NCI-H446 (cell line): ENCODE data around the gene MXI1.
A peak's percentile ranks its signal among the peaks of the same experiment; 100 is the strongest.
"Not testable (repeated sequence)": the region's sequence is repeated elsewhere in the genome, so short reads cannot be mapped to it uniquely, and the experiment has no call there.

Experiments used
- DNase-seq, 2 experiments: peaks; one replicate each; lab custom pipeline; 2025; lab: John Stamatoyannopoulos, UW

MXI1 gene

DNA sequence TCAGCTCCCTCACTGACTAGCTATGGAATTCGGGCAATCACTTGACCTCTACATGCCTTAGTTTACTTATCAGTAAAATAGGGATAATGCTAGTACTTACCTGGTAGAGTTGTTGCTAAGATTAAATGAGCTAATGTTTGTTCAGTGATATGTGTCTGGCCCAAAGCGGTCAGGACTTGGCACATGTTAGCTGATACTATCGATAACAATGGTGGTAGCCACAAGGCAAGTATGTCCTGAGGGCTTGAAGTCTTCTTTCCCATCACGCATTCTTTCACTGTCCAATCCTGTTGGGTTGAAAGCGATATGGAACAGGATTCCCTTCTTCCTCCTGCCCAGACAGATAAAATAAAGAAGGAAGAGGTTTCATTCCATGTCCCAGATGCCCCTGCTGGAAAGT is 25.5 kb upstream of the MXI1 start:
- no peak for DNase-seq

DNA sequence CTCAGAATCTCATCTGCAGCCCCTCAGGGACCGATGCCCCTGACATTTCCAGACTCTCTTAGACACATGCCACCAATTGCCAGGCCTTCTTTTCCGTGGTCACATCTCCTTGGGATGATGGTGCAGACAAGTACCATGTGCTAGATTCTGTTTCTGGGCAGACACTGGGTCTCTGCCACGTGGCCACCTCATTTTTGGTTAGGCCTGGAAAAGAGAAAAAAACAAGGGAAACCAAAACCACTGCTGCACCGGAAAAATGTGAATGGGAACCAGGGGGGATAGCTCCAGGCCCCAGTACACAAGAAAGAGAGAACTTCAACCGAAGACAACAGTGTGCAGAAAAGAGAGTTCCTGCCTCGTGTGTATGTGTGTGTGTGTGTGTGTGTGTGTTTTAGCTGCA is 23.0 kb upstream of the MXI1 start:
- no peak for DNase-seq

DNA sequence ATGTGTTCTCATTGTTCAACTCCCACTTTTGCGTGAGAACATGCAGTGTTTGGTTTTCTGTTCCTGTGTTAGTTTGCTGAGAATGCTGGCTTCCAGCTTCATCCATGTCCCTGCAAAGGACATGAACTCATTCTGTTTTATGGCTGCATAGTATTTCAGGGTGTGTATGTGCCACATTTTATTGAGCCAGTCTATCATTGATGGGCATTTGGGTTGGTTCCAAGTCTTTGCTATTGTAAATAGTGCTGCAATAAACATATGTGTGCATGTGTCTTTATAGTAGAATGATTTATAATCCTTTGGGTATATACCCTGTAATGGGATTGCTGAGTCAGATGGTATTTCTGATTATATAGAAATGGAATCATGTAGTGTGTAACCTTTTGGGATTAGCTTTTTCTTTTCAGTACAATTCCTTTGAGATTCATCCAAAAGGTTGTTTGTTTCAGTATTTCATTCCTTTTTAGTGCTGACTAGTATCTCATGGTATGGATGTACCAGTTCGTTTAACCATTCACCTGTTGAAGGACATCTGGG is 21.7 kb upstream of the MXI1 start:
- DNase-seq: not testable (repeated sequence)

DNA sequence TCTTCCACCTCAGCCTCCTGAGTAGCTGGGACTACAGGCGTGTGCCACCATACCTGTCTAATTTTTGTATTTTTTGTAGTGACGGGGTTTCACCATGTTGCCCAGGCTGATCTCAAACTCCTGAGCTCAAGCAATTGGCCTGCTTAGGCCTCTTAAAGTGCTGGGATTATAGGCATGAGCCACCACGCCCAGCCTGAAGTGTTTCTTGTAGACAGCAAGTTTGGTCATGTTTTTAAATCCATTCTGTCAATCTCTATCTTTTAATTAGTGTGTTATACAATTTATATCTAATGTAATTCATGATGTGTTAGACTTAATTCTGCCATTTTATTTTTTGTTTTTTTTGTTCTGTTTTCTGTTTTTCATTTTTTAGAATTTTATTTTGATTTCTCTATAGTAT is 17.2 kb upstream of the MXI1 start:
- DNase-seq: no peak

DNA sequence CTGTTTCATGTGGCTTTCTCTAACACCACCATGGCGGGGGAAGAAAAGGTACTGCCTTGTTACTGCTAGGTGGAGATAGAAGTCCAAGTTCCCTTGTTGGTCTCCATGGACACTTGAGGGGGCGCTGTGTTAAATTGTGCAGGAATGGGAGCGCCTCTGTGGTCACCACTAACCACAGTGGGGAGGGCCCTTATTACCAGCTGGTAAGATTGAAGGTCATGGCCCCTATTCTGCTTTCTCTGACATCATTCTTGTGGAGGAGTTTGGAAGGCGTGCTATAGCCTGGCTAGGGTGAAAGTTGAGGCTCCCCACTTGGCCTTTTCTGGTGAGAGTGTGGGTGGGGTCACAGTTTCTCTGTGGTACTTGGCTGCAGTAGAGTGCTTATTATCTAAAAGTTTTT is 14.9 kb upstream of the MXI1 start:
- no peak for DNase-seq

DNA sequence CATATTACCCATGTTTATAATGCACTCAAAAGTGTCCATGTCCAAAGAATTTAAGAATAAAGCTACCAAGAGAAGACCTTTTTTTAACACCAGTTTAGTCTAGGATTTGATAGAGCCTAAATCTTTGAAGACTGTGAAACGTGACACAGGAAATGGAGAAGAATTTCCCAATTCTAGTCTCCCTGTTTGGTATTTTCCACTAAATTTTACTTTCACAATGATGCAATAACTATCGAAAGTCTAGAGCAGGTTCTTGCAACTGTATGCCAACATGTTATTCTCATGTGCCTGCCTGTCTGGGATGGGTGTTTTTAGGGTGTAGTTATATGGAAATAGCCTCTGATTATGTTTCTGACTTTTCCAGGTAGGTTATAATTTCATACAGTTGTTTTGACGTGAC is 6.9 kb upstream of the MXI1 start:
- no peak for DNase-seq

DNA sequence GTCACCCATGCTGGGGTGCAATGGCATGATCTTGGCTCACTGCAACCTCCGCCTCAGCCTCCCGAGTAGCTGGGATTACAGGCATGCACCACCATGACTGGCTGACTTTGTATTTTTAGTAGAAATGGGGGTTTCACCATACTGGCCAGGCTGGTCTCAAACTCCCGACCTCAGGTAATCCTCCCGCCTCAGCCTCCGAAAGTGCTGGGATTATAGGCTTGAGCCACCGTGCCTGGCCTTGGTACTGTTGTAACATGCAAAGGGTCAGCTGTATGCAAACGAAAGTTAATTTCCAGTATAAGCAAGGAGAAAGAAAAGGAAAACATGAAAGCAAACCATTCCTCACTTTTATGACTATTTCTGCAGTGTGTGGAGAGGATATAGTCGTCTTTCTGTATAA is 6.4 kb upstream of the MXI1 start:
- not testable (repeated sequence) for DNase-seq

DNA sequence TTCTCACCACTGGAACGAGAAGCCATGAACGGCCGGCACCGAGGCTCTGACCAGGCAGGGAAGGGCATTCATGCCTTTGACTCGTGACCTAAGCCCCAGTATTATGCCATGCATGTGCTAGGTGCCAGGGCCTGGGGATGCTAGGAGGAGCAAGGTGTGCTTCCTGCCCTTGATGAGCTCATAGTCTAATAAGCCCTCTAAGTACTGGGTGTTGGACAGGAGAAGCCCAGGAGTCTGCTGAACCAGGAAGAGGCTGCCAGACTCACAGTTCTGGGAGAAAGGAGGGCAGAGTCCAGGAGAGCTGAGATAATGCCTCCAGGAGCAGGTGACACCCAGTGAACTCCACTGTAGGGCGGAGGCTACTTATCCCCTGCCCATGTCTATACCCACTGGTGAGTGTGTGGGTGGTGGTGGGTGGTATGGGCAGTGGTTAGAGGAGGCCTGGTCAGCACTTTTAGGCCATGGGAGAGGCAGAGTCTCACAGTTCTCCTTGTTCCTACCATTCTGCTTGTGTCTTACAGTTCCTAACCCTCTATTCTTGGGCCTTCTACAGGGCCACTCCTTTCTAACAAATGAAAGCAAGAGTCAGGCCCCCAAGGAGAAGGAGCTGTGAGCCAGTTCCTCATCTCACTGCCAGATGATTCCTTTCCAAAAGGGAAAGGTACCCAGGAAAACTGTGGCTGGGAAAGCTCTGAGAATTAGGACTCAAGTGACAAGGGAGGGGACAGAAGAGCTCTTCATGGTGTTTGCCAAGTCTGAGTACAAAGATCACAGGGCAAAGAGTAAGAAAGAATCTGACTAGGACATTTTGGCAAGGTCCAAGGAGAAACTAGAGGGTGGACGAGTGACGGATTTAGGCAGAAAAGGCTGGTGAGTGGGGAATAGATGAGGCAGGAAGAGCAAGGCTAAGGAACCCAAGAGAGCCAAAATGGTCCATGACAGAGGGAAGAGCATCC is 3.6 kb upstream of the MXI1 start:
- no peak for DNase-seq

DNA sequence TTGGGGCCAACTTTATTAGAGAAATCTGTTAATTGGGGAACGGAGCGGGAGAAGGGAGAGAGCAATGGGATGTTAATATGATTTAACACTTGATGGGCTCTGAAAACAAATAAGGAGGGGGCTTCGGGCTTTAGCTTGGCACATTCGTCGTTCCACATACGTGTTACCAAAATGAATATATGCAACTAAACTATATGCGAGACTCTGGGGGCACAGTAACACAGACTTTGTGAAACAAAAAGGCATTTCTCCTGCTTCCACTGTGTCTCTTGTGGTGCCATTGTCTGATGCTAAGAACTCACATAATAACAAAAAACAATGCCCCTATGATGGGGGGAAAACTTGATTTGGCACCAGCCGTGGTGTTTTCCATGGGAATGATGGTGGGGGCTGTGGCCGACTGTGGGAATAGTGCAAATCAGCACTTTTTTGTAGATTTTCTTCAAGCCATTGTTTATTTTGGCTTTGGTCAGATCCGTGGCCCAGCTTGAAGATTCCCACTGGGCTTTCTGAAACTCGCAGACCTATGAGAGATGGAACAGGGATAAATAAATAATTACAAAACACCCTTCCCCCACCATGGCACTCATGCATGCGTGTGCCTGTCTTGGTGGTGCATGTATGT is 2.2 kb upstream of the MXI1 start:
- no peak for DNase-seq

DNA sequence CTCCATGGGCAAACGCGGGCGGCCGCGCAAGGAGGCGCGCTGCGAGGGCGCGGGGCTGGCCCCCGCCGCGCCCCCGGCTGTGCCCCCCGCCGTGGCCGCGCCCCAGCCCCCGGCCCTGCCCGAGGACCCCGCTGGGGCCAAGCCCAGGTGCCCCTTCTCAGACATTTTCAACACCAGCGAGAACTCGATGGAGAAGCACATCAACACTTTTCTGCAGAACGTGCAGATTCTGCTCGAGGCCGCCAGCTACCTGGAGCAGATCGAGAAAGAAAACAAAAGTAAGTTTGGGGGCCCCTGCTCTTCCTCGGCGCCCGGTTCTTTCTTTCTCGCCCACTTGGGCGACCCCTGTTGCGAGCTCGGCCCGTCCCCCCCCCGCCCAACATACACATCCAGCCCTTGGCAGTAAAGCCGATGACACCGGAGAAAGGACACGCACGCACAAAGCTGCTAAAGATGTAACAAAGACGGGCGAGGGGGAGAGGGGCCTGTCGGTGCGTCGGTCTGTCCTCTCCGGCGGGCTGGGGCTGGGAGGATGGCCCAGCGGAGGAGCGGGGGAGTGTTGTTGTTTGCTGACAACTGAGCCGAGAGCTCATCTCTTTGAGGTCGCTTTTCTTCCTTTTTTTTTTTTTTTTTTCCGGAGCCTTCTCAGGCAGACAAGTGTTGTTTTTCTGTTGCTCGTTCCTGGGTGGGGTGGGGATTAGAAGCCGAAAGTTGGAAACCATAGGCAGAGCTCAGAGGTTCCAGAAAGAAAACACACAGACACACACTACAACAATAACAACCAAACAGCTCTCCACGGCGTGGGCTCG is 604 bp downstream of the MXI1 start:
- DNase-seq: no peak

DNA sequence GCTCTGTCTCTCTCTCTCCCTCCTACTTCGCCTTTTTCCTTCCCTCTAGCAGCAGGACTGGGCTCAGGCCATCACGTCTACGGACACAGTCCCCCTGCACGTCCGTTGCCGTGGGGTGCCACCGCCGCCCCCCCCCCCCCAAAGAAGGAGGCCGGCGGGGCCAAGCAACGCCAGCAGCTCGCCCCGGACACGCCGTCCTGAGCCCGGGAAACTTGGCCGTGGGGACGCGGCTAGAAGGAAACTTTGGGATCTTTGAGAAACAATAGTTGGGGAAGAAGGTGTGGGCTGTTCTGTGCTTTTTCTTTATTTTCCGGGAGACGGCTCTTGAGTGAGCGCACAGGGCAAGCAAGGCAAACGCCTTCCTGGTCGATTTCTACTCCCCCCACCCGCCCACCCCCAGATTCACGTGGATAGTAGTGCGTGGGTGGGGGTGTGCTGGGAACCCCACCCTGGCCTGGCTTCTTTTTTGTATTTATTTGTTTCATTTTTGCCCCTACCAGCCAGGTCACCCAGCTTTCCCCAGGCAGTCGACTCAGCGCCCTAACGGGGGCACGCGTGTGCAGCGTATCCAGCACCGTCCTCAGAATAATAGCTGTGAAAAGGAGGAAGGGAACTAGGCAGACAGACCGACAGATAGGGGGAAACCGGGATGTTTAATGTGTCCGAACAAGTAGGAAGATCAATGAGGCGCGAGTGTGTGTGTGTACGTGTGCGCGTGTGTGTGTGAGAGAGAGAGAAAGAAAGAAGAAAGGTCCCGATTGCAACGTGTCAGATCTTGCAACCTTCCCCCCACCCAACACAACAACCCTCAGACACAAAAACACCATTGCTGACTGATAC is 1.4 kb downstream of the MXI1 start:
- DNase-seq: no peak

DNA sequence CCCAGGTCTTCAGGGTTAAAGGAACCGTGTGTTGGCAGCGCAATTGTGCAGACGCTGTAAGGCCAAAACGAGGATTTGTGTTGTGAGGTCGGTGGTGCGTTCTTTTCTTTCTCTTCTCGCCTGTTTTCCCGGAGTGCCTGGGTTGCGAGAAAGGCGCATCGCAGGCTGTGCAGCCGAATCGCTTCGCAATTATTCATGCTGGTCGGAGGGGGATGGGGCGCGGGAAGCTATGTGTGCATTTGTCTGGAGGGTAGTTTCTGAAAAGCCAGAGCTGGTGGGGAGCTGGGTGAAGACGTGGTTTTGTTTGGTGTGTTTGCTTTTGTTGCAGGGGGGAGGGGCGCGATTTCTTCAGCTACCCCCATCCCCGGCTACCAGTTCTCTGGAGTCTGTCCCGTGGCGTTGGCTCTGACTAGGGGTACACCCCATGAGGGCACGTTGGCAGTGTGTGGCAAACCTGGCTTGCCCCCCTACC is 2.1 kb downstream of the MXI1 start:
- DNase-seq: peak; percentile 23 to 53

DNA sequence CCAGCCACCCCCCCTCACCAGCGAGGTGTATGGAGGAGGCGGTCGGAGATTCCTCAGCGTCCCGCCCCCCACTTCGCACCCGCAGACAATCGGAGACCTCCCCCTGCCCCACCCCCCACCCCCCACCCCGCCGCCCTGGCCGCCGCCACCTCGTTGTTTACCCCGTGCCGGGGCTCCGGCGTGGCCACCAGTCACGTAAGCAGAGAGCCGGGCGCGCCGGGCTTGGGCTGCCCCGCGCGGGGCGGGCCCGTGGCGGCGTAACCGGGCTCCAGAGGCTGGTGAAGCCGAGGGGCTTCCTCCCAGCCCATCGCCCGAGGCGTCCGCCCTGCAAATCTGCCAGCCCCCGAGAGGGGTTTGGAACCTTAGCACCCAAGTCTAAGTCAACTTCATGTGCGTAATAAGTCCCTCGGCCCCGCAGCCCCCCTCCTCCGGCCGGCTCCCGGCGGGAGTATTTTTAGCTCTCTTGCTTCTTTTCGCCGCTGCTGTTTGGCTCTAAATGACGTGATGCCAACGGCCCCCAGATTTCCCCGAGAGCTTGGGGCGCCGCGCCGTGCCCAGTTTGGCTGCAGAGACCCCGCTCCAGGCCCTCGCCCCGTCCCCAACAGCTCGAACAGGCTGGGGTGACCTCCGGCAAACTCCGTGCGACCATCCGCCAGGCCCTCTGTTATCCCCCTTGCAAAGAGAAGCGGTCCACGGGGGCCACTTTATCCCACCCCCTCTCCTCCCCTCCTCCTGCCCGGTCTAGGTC is 2.7 kb downstream of the MXI1 start:
- DNase-seq: peak in 1 of 2 experiments; percentile 53

DNA sequence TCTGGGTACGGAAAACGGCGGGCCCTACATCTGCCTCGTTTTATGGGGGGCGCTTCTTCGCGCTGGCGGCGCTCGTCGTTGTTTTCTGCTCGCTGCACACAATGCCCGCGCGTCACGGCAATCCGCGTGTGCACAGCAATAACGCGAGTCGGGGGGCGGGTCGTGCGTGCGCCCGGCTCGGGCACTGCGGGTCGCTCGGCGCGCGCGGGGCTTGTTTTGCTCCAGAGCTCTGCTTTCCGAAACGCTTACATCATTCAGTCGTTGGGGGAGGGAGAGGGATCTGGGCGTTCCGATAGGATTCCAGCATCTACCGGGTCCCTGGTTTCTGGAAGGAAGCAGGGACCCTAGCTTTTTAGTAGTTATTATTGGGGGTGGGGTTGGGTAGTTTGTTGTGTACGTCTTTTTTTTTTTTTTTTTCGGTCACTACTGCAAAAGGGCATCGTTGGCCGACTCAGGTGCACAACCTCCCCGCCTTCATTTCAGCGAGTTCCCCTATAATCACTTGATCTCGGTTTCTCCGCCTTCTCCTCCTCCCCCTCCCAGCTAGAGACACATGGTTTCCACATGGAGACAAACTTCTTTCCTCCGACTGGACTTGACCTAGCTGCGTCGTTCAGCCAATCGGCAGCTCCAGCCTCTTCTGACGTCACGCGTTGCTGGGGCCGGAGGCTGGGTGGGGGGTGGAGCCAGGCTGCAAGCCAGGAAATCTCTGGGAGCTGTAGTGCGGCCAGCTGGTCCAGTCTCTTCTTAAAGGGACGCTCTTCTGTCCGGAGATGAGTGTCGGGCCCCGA is 3.5 kb downstream of the MXI1 start:
- DNase-seq: peak; percentile 87 to 95

DNA sequence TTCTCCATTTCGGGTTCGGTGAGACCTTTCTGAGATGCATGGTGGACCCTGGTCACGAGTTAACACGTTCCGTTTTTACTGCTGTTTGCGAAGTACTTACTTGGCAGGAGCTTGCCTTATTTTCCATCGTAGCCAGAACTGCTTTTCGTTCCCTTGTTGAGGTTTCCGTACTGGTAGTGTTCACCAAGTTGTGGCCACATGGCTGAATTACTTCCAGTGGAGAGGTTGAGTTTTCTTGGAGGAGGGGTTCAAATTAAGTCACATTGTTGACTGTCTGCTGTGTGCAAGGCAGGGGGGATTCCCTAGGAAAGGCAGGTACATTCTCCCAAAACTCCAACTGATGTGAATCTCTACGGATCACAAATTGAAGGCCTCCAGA is 4.0 kb downstream of the MXI1 start:
- DNase-seq: no peak

DNA sequence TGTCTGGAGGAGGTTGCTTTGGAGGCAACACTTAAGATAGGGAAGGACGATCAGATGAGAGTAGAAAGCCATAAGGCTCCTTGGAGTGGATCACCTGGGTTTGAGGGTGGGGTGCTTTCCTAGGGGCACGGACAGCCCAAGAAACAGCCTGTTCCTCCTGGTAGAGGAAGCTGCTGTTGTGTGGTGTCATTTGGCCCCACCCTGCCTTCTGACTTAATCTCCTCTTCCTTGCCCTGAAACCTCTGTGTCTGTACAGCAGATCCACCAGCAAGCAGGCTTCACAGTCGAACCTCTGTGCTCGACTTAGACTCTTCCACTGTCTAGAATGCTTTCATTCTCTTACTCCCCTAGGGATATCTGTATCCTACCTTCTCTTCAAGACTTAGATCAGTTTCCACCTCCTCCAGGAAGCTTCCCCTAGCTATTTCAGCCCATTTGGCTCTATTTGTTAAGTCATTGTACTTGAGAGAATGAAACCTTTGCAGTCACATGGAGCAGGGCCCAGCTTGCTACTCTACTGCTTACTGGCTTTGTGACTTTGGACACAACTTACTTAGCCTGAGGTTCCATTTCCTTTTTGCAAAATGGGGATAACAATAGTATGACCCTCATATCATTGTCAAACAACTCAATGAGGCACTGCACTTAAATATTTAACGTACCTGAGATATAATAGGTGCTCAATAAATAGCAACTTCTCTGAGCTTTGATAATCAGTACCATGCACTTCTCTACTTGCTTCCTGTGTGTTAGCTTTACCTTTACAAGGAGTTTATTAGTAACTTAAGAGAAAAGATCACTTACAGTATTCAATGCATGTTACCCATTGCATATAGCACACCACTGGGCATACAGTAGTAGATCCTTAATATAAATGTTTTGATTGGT is 5.0 kb downstream of the MXI1 start:
- DNase-seq: no peak

DNA sequence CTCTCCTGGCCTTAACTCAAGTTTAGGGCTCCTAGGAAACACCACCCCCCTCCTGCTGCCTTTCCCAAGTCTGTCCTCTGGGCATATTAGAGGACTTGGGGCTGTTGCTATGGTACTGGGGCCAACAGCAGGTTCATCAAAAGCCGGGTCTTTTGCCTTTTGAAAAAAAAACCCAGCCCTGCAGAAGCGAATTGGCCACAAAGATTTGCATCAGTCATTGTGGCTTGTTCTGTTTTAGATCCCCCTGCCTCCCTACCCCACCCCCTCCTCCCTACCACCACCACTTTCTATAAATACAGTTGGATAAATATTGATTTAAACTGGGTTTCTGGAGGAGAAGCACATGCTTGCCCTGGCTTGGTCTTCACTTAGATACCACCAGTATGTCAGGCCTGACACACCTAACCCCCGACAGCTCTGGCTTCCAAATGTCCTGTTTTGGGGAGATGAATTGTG is 7.0 kb downstream of the MXI1 start:
- DNase-seq: no peak

DNA sequence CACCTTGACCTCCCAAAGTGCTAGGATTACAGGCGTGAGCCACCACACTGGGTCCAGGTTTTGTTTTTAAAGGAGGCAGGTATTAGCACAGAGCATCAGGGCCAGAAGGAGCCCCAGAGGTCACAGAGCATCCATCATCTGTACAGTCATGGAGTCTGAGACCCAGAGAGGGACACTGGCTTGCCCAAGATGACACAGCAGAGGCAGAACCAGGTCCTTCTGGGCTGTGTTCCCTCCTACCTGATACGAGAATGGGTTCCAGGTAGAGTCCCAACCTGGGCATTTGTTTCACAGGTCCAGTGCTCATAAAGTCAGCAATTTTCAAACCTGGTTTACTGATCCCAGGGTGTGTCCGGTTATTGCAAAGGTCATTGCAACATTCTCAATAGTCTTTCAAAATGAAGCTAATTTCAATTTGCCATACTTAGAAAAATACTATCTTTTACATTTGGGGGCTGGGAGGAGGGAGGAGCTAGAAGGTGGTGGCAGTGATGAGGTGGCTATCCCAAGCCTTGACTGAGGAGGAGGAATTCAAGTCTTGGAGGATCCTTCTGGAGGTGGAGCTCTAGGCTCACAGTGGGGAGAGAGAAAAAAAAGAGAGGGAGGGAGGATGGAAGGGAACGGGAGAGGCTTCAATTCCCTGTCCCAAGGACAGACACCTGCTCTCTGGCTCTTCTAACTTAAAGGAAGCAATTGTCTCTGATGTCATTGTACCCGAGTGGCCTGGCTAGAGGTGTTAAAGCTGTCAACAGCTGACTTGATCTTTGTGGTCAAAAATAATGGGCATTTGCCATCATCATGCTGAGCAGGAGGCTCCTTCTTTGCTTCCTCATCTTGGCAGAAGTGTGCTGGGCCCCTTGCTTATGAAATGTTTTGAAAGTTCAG is 8.1 kb downstream of the MXI1 start:
- DNase-seq: no peak
